ENCODE results near the gene RSRC1.
"Not testable (repeated sequence)": the region's sequence is repeated elsewhere in the genome, so short reads cannot be mapped to it uniquely, and the experiment has no call there.

The RSRC1 gene

GRCh38 chr3:158539414-158540014 lies 429.6 kb downstream of the RSRC1 start:
- Histone ChIP-seq H3K27ac (ENCODE audit: low read depth, low read length) (no peak overlapping the region), H3K9me3 (ENCODE audit: control insufficient read depth, insufficient read depth, low read length) (no peaks in the 10 kb centered on the region), H3K9me2 (replicated peaks; ENCODE audit: control insufficient read depth, low read length) (no peaks in the 10 kb centered on the region), H3K4me3 (ENCODE audit: low read length) (no peak overlapping the region), H3K4me2 (ENCODE audit: low read length) (no peak overlapping the region), H3F3A (ENCODE audit: control insufficient read depth, insufficient read depth) (no peaks in the 10 kb centered on the region), H3K4me1 (ENCODE audit: control insufficient read depth, low read length) (no peaks in the 10 kb centered on the region), H3K79me2 (ENCODE audit: control insufficient read depth, low read length) (no peaks in the 10 kb centered on the region), H4K20me1 (ENCODE audit: control insufficient read depth, insufficient read depth, low read depth, low read length) (no peaks in the 10 kb centered on the region), H3K36me3 (ENCODE audit: control insufficient read depth, low read length) (peaks cover 20% of the 10 kb centered on the region), H3K27me3 (ENCODE audit: control insufficient read depth, low read length) (no peaks in the 10 kb centered on the region)
- TF ChIP-seq CTCF (IDR thresholded peaks at IDR 0.05; ENCODE audit: low read depth, low read length, poor library complexity, severe bottlenecking) = peak; percentile 61
- TF ChIP-seq EZH2phosphoT487 (IDR thresholded peaks at IDR 0.05; ENCODE audit: borderline replicate concordance, low read length) = no peak

GRCh38 chr3:158540066-158540465 lies 430.2 kb downstream of the RSRC1 start:
- H3K9me3 ChIP-seq (ENCODE audit: control insufficient read depth, insufficient read depth, low read length) = no peaks in the 10 kb centered on the region
- H3K9me2 ChIP-seq (replicated peaks; ENCODE audit: control insufficient read depth, low read length) = no peaks in the 10 kb centered on the region
- peaks cover 23% of the 10 kb centered on the region for H3K36me3 ChIP-seq (ENCODE audit: control insufficient read depth, low read length)
- no peaks in the 10 kb centered on the region for H3K79me2 ChIP-seq (ENCODE audit: control insufficient read depth, low read length)
- H3K4me2 ChIP-seq (ENCODE audit: low read length) = no peak overlapping the region
- no peak overlapping the region for H3K4me3 ChIP-seq (ENCODE audit: low read length)
- H4K20me1 ChIP-seq (ENCODE audit: control insufficient read depth, insufficient read depth, low read depth, low read length) = no peaks in the 10 kb centered on the region
- H3F3A ChIP-seq (ENCODE audit: control insufficient read depth, insufficient read depth) = no peaks in the 10 kb centered on the region
- no peak overlapping the region for H3K27ac ChIP-seq (ENCODE audit: low read depth, low read length)
- TF ChIP-seq EZH2phosphoT487 (IDR thresholded peaks at IDR 0.05; ENCODE audit: borderline replicate concordance, low read length) (no peak), CTCF (IDR thresholded peaks at IDR 0.05; ENCODE audit: low read depth, low read length, poor library complexity, severe bottlenecking) (no peak)
- H3K27me3 ChIP-seq (ENCODE audit: control insufficient read depth, low read length) = no peaks in the 10 kb centered on the region
- no peaks in the 10 kb centered on the region for H3K4me1 ChIP-seq (ENCODE audit: control insufficient read depth, low read length)

- H3F3A ChIP-seq (ENCODE audit: control insufficient read depth, insufficient read depth) = no peaks in the 10 kb centered on the region
- H3K9me2 ChIP-seq (replicated peaks; ENCODE audit: control insufficient read depth, low read length) = no peaks in the 10 kb centered on the region
- H3K4me2 ChIP-seq (ENCODE audit: low read length) = no peak overlapping the region
- peaks cover 17% of the 10 kb centered on the region for H3K36me3 ChIP-seq (ENCODE audit: control insufficient read depth, low read length)
- no peak overlapping the region for H3K27ac ChIP-seq (ENCODE audit: low read depth, low read length)
- H3K79me2 ChIP-seq (ENCODE audit: control insufficient read depth, low read length) = no peaks in the 10 kb centered on the region
- H3K9me3 ChIP-seq (ENCODE audit: control insufficient read depth, insufficient read depth, low read length) = no peaks in the 10 kb centered on the region
- TF ChIP-seq EZH2phosphoT487 (IDR thresholded peaks at IDR 0.05; ENCODE audit: borderline replicate concordance, low read length) = no peak
- no peak for TF ChIP-seq CTCF (IDR thresholded peaks at IDR 0.05; ENCODE audit: low read depth, low read length, poor library complexity, severe bottlenecking)
- no peaks in the 10 kb centered on the region for H3K4me1 ChIP-seq (ENCODE audit: control insufficient read depth, low read length)
- H4K20me1 ChIP-seq (ENCODE audit: control insufficient read depth, insufficient read depth, low read depth, low read length) = no peaks in the 10 kb centered on the region
- H3K4me3 ChIP-seq (ENCODE audit: low read length) = no peak overlapping the region
- H3K27me3 ChIP-seq (ENCODE audit: control insufficient read depth, low read length) = no peaks in the 10 kb centered on the region
These were observed 438.8 kb downstream of the RSRC1 start for GRCh38 chr3:158548691-158549090.

GRCh38 chr3:158549938-158550337 lies 440.0 kb downstream of the RSRC1 start:
- not testable (repeated sequence) for H3K4me1 ChIP-seq (ENCODE audit: control insufficient read depth, low read length); H3K27ac ChIP-seq (ENCODE audit: low read depth, low read length); H3K79me2 ChIP-seq (ENCODE audit: control insufficient read depth, low read length); H3K4me3 ChIP-seq (ENCODE audit: low read length); H3K9me3 ChIP-seq (ENCODE audit: control insufficient read depth, insufficient read depth, low read length); H4K20me1 ChIP-seq (ENCODE audit: control insufficient read depth, insufficient read depth, low read depth, low read length); H3K9me2 ChIP-seq (replicated peaks; ENCODE audit: control insufficient read depth, low read length); H3K4me2 ChIP-seq (ENCODE audit: low read length); H3F3A ChIP-seq (ENCODE audit: control insufficient read depth, insufficient read depth); H3K27me3 ChIP-seq (ENCODE audit: control insufficient read depth, low read length); H3K36me3 ChIP-seq (ENCODE audit: control insufficient read depth, low read length)

Data from DOHH2 (cell line).